ENCODE data around the gene CITED4. TPM values are rescaled to one million over a fixed set of nuclear protein-coding genes. Genes with fewer than 3 reads are reported as not detected.

CITED4 gene
- total and polyA plus RNA-seq, 10 of the 15 experiments (the other 5 are each of a cell fraction or from before 2014, with no cell fraction given) = 0.13 to 0.64 (median 0.26) TPM; not detected in 6

GRCh38 chr1:40844887-40845878 is 17.0 kb downstream of the CITED4 start:
- no peak for TF ChIP-seq STAT1 (conservative IDR thresholded peaks at IDR 0.05)
- TF ChIP-seq MTA2 (IDR thresholded peaks at IDR 0.05; ENCODE audit: low read depth) = peak; percentile 27
- no peak for TF ChIP-seq ZNF24 (IDR thresholded peaks at IDR 0.05)
- peak; percentile 61 for TF ChIP-seq PBX3 (IDR thresholded peaks at IDR 0.05; ENCODE audit: insufficient replicate concordance, low read depth, low read length)
- peak; percentile 53; the same call in 1 of the 2 replicates for TF ChIP-seq PKNOX1 (IDR thresholded peaks at IDR 0.05)
- no peak for TF ChIP-seq CTCF (IDR thresholded peaks at IDR 0.05 in 2 of 3, conservative IDR thresholded peaks at IDR 0.05 in 1 of 3; ENCODE audit: control insufficient read depth in 2 of 3, extremely low read depth in 1 of 3, insufficient read depth in 1 of 3, low read depth in 3 of 3, low read length in 3 of 3)
- peak in 1 of 2 experiments; percentile 10; a peak in 1 of 4 replicates for TF ChIP-seq BHLHE40 (IDR thresholded peaks at IDR 0.05; ENCODE audit: borderline replicate concordance in 1 of 2, low read depth in 2 of 2, low read length in 1 of 2)
- TF ChIP-seq STAT3 (IDR thresholded peaks at IDR 0.05; ENCODE audit: low read depth, low read length) = no peak
- Histone ChIP-seq H3K36me3 (ENCODE audit: control insufficient read depth in 2 of 2, insufficient read depth in 2 of 2, low read length in 1 of 2) (no peaks in the 10 kb centered on the region), H3K4me2 (ENCODE audit: control insufficient read depth, insufficient read depth) (peak overlapping the region; percentile 67), H4K20me1 (ENCODE audit: control insufficient read depth, insufficient read depth) (no peaks in the 10 kb centered on the region), H2AFZ (ENCODE audit: control insufficient read depth, low read depth, low read length) (peak overlapping the region; percentile 63), H3K79me2 (ENCODE audit: control insufficient read depth, insufficient read depth, low read length) (no peaks in the 10 kb centered on the region), H3K4me3 (no peak overlapping the region), H3K9ac (ENCODE audit: control insufficient read depth, insufficient read depth, low read length) (no peak overlapping the region), H3K4me1 (ENCODE audit: control insufficient read depth, insufficient read depth, low read length) (peaks cover 5% of the 10 kb centered on the region; the same call in 1 of the 2 replicates), H3K9me3 (replicated peaks; ENCODE audit: control insufficient read depth, insufficient read depth, low read length) (no peaks in the 10 kb centered on the region; the same call in 2 of the 3 replicates), H3K27ac (ENCODE audit: control insufficient read depth, insufficient read depth) (no peak overlapping the region), H3K27me3 (replicated peaks in 1 of 2; ENCODE audit: control insufficient read depth in 2 of 2, insufficient read depth in 2 of 2, low read length in 1 of 2) (no peaks in the 10 kb centered on the region)
- SMC1A ChIA-PET (ENCODE audit: uncharacterized antibody, unreplicated experiment) = interaction anchor here (1.0 to 1.4 kb wide), 4 partner anchors 8 to 72 kb away, joined by 3 to 11 read pairs (median 4); no protein-coding TSS in a partner anchor
- in situ Hi-C loops (cut with MboI) (loop anchor here (5.0 kb wide), 2 partner anchors 107 to 233 kb away; no protein-coding TSS in a partner anchor), intact Hi-C loops (cut with micrococcal nuclease; ENCODE audit: unreplicated experiment) (no loop called here)
- CTCF ChIA-PET = interaction anchor here (0.7 to 11.6 kb wide), 7 partner anchors 71 to 313 kb away, joined by 3 to 254 read pairs (median 3); no protein-coding TSS in a partner anchor
- FAIRE-seq (no peak), ATAC-seq (peak; percentile 63), DNase-seq (ENCODE audit: low read depth, low spot score) (no peak)
- RAD21 ChIA-PET (ENCODE audit: unreplicated experiment) = interaction anchor here (0.6 to 1.4 kb wide), 6 partner anchors 20 to 313 kb away, joined by 3 to 15 read pairs (median 4); no protein-coding TSS in a partner anchor
- 40% methylated on average over 9 of the region's 9 CpGs for WGBS (ENCODE audit: insufficient coverage, insufficient replicate concordance, low lambda C conversion rate, missing lambda C conversion rate)
- POLR2A ChIA-PET = interaction anchor here (0.5 kb wide), 1 partner anchor 601 kb away, joined by 5 read pairs; no protein-coding TSS in a partner anchor
- BruUV-seq (replicated peaks) = no TSS peak

All from GM12878 (cell line).